IMR-90 (cell line): ENCODE measurements around the gene MYH10. TPM values are rescaled to one million over a fixed set of nuclear protein-coding genes. Genes with fewer than 3 reads are reported as not detected.

Source experiments
- ATAC-seq: fragments of 200-7000 bp; cut with Tn5 transposase; 2 replicates; pipeline ENCODE4 v1.9.1; 2020; ENCODE audit warnings: low read depth, mild to moderate bottlenecking, moderate library complexity
- BruUV-seq: library from RNA; stranded (reverse); fragments of 400-500 nt; replicated peaks from 2 replicates; lab custom pipeline; 2021; lab: Mats Ljungman, UMichigan
- CTCF ChIA-PET: fragments of 300-600 bp; formaldehyde crosslinking; extraction: SDS; loops from one replicate; lab custom pipeline; 2021; ENCODE audit warnings: antibody characterized with exemption; lab: Yijun Ruan, JAX
- POLR2A ChIA-PET: fragments of 300-600 bp; sonication (Branson Sonifier 250); formaldehyde crosslinking; loops from one replicate; lab custom pipeline; 2022; ENCODE audit warnings: antibody characterized with exemption; ENCODE audit not compliant: unreplicated experiment; lab: Charles Lee
- DNase-seq: peaks from one replicate; pipeline ENCODE4 v3.0.0; 2013
- H2AFZ ChIP-seq: replicated peaks from 2 replicates; pipeline ENCODE3; 2013; ENCODE audit warnings: low read length, mild to moderate bottlenecking; ENCODE audit not compliant: poor library complexity
- H2AK5ac ChIP-seq: 2 replicates; pipeline ENCODE4 v1.6.1; 2013; ENCODE audit warnings: low read depth, low read length, inconsistent platforms
- H2AK9ac ChIP-seq: replicated peaks from 2 replicates; pipeline ENCODE3; 2013; ENCODE audit warnings: mild to moderate bottlenecking, low read depth, low read length, moderate library complexity; ENCODE audit not compliant: poor library complexity
- H2BK120ac ChIP-seq: 2 replicates; pipeline ENCODE4 v1.6.1; 2013; ENCODE audit warnings: low read depth, low read length, inconsistent platforms
- H2BK15ac ChIP-seq: 3 replicates; pipeline ENCODE4 v1.6.1; 2013; ENCODE audit warnings: low read depth, low read length, inconsistent platforms
- H2BK20ac ChIP-seq: 2 replicates; pipeline ENCODE4 v1.6.1; 2013; ENCODE audit warnings: low read depth, mild to moderate bottlenecking, inconsistent platforms, low read length, moderate library complexity
- H2BK5ac ChIP-seq: 2 replicates; pipeline ENCODE4 v1.6.1; 2013; ENCODE audit warnings: mild to moderate bottlenecking, low read depth, low read length, inconsistent platforms; ENCODE audit not compliant: poor library complexity, severe bottlenecking
- H3K14ac ChIP-seq: replicated peaks from 2 replicates; pipeline ENCODE4 v1.6.1; 2013; ENCODE audit warnings: low read depth, low read length, inconsistent platforms
- H3K18ac ChIP-seq: 2 replicates; pipeline ENCODE4 v1.6.1; 2013; ENCODE audit warnings: low read depth, low read length, control low read depth
- H3K23ac ChIP-seq: 2 replicates; pipeline ENCODE4 v1.6.1; 2013; ENCODE audit warnings: low read depth, low read length, inconsistent platforms
- H3K27ac ChIP-seq: 2 replicates; pipeline ENCODE4 v1.5.1; 2013; ENCODE audit warnings: mild to moderate bottlenecking, control low read depth, low read length; ENCODE audit not compliant: insufficient read depth
- H3K27me3 ChIP-seq: 2 replicates; pipeline ENCODE4 v1.6.1; 2013; ENCODE audit warnings: low read length; ENCODE audit not compliant: control insufficient read depth, insufficient read depth
- H3K36me3 ChIP-seq: 2 replicates; pipeline ENCODE4 v1.6.1; 2013; ENCODE audit warnings: low read length, mixed read lengths; ENCODE audit not compliant: control insufficient read depth, insufficient read depth
- H3K4ac ChIP-seq: 2 replicates; pipeline ENCODE4 v1.6.1; 2013; ENCODE audit warnings: low read depth, low read length, inconsistent platforms
- H3K4me1 ChIP-seq: 2 replicates; pipeline ENCODE4 v1.6.1; 2013; ENCODE audit warnings: low read length, mixed read lengths; ENCODE audit not compliant: control insufficient read depth, insufficient read depth
- H3K4me2 ChIP-seq: 2 replicates; pipeline ENCODE4 v1.6.1; 2013; ENCODE audit warnings: low read depth, mild to moderate bottlenecking, control low read depth, low read length, moderate library complexity
- H3K4me3 ChIP-seq: 2 replicates; pipeline ENCODE4 v1.5.1; 2013; ENCODE audit warnings: low read depth, mild to moderate bottlenecking, control low read depth, low read length, moderate library complexity; ENCODE audit not compliant: insufficient read depth
- H3K56ac ChIP-seq: 2 replicates; pipeline ENCODE4 v1.6.1; 2013; ENCODE audit warnings: low read length, inconsistent platforms; ENCODE audit not compliant: insufficient read depth; ENCODE audit errors: extremely low read depth
- H3K79me1 ChIP-seq, 2 experiments: 2 replicates each; pipeline ENCODE4 v1.6.1; 2013; ENCODE audit warnings: low read length in 2 of 2, inconsistent platforms in 1 of 2, low read depth in 1 of 2
- H3K9ac ChIP-seq: 2 replicates; pipeline ENCODE4 v1.6.1; 2013; ENCODE audit warnings: low read depth, low read length, control low read depth
- H3K9me1 ChIP-seq: 2 replicates; pipeline ENCODE4 v1.6.1; 2013; ENCODE audit warnings: low read length, inconsistent platforms; ENCODE audit not compliant: insufficient read depth
- H3K9me3 ChIP-seq: 2 replicates; pipeline ENCODE4 v1.6.1; 2013; ENCODE audit warnings: low read length; ENCODE audit not compliant: control insufficient read depth, insufficient read depth
- H4K20me1 ChIP-seq: 2 replicates; pipeline ENCODE4 v1.6.1; 2013; ENCODE audit warnings: low read length, inconsistent platforms; ENCODE audit not compliant: insufficient read depth
- H4K5ac ChIP-seq: 2 replicates; pipeline ENCODE4 v1.6.1; 2013; ENCODE audit warnings: mild to moderate bottlenecking, low read depth, low read length, control low read depth
- H4K8ac ChIP-seq, 2 experiments: 2 replicates each; pipeline ENCODE4 v1.6.1; 2013; ENCODE audit warnings: low read depth in 2 of 2, low read length in 2 of 2, control low read depth in 1 of 2, inconsistent platforms in 1 of 2
- H4K91ac ChIP-seq: 2 replicates; pipeline ENCODE4 v1.6.1; 2013; ENCODE audit warnings: low read depth, low read length, inconsistent platforms; ENCODE audit not compliant: insufficient read depth
- POLR2A ChIP-seq: IDR thresholded peaks from 2 replicates; pipeline ENCODE4 v1.6.1; 2012; ENCODE audit warnings: mild to moderate bottlenecking, low read depth, low read length
- RFX5 ChIP-seq: IDR thresholded peaks from 2 replicates; pipeline ENCODE4 v1.8.0; 2012; ENCODE audit warnings: low read depth, mild to moderate bottlenecking, low read length, moderate library complexity
- WGBS, 2 experiments: methylation state at CpG; one replicate each; pipeline versions ENCODE4 v1.1.5 to v1.1.7; 2013; ENCODE audit warnings: missing lambda C conversion rate in 2 of 2; ENCODE audit not compliant: insufficient read length in 1 of 2; ENCODE audit errors: extremely low coverage in 2 of 2; 5-methylcytosine and 5-hydroxymethylcytosine counted together
- dilution Hi-C: fragments of 300-500 bp; cut with HindIII; formaldehyde crosslinking; loops from one replicate; pipeline ENCODE4 v1.14.3; 2018; ENCODE audit warnings: low sequenced_read_pairs; ENCODE audit not compliant: unreplicated experiment
- in situ Hi-C: fragments of 300-500 bp; cut with MboI; formaldehyde crosslinking; loops from 3 replicates; pipeline ENCODE4 v1.14.3; 2019; ENCODE audit warnings: low sequenced_read_pairs, inconsistent platforms, mixed read lengths
- intact Hi-C: fragments of 100-400 bp; cut with micrococcal nuclease; formaldehyde crosslinking; loops from 2 replicates; pipeline ENCODE4 v1.10.0; 2022
- polyA plus RNA-seq, 3 experiments: library from polyadenylated mRNA; depleted of rRNA; stranded (reverse); fragments of >200 nt; gene quantifications; 2 replicates each; pipeline ENCODE4 v1.2.3, GENCODE V29; 2012; ENCODE audit warnings: low replicate concordance in 1 of 3
- total RNA-seq: library from RNA; depleted of rRNA; stranded (reverse); fragments of >200 nt; gene quantifications from 2 replicates; pipeline ENCODE4 v1.2.3, GENCODE V29; 2012

The MYH10 gene
- total and polyA plus RNA-seq, 2 of the 4 experiments (the other 2 are of a cell fraction), result 71.2 to 95.2 TPM

DNA sequence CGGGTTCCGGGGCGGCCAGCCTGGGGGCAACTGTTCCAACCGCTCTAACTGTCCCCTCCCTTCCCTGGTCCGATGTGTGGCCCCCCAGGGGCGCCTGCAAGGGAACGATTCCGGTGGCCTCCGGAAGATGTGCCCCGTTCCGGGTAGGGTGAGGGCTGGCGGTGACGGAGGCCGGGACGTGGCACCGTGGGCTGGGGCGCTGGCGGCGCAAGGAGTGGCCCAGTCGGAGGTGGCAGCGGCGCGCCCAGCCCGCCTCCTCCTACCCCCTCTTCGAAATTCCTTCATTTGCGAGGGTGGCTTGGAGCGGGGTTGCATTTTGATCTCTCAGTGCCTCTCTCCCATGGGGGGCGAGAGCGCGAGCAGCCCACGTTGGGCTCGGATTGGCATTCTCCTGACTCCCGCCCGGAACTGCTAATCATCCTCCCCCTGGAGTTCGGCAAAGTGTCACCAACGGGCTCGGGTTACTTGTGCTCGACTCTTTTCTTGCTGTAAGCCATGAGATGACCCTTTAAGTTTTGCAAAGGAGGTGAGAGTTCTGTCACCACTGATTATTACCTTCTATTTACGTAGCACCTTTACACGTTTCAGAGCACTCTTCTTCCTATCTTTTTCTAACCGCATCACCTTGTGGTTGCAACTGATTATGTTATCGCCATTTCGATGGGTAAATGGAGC lies 194.2 kb downstream of the MYH10 start:
- Histone ChIP-seq H3K27ac (peak overlapping the region; percentile 90), H2AK9ac (peak overlapping the region; percentile 98), H3K9ac (peak overlapping the region; percentile 86), H3K56ac (peak overlapping the region; percentile 28), H4K20me1 (peaks cover 50% of the 10 kb centered on the region), H3K4me1 (no peaks in the 10 kb centered on the region; the same call in 1 of the 2 replicates), H3K4me3 (peak overlapping the region; percentile 77), H3K4me2 (peak overlapping the region; percentile 80), H2AFZ (peak overlapping the region; percentile 95), H4K8ac (peak overlapping the region in 1 of 2 experiments; percentile 79; a peak in 3 of 4 replicates), H3K9me1 (peaks cover 2% of the 10 kb centered on the region; the same call in 1 of the 2 replicates), H3K18ac (peak overlapping the region; percentile 1), H3K14ac (peak overlapping the region; percentile 74), H4K91ac (peak overlapping the region; percentile 76), H3K4ac (peak overlapping the region; percentile 82), H2BK15ac (no peak overlapping the region), H3K9me3 (no peaks in the 10 kb centered on the region), H4K5ac (peak overlapping the region; percentile 20; the same call in 1 of the 2 replicates), H2BK5ac (peak overlapping the region; percentile 82), H3K79me1 (peaks cover 0 to 20% of the 10 kb centered on the region in 2 experiments; a peak in 2 of 4 replicates), H2AK5ac (peak overlapping the region; percentile 65), H3K27me3 (no peaks in the 10 kb centered on the region), H2BK120ac (0 out of 2 replicates have a peak overlapping the region, but pooled peaks have one; percentile 1), H3K36me3 (peaks cover 5% of the 10 kb centered on the region), H3K23ac (peak overlapping the region; percentile 90), H2BK20ac (no peak overlapping the region)
- intact Hi-C loops, result loop anchor here (1.0 kb wide), 1 partner anchor 53 kb away; the partner anchor contains the start of gene RPL26
- no TSS peak for BruUV-seq
- ATAC-seq (peak; percentile 69), DNase-seq (peak; percentile 56)
- dilution Hi-C loops, result no loop called here
- ChIA-PET POLR2A (no interaction called here), CTCF (interaction anchor here (0.5 to 1.2 kb wide), 3 partner anchors 10 to 46 kb away, joined by 3 to 7 read pairs (median 5); no protein-coding TSS in a partner anchor)
- 0% methylated on average over 5 of the region's 43 CpGs; no CpG with 5 or more reads in 1 of the 2 experiments for WGBS, 2 experiments
- in situ Hi-C loops, result no loop called here
- TF ChIP-seq RFX5 (no peak), POLR2A (peak; percentile 27)
